Measurements from ENCODE around the gene RND1. TPM values are rescaled to one million over a fixed set of nuclear protein-coding genes. Genes with fewer than 3 reads are reported as not detected.
A peak's percentile ranks its signal among the peaks of the same experiment; 100 is the strongest.

Gene RND1
- total RNA-seq, 1 donor from 2014 or later = 15.0 TPM

- DNase-seq (ENCODE audit: low spot score in 2 of 2, unreplicated experiment in 2 of 2) = peak; percentile 64 to 76
Observed at GRCh38 chr12:48815126-48816110, 50.3 kb downstream of the RND1 start.

DNA sequence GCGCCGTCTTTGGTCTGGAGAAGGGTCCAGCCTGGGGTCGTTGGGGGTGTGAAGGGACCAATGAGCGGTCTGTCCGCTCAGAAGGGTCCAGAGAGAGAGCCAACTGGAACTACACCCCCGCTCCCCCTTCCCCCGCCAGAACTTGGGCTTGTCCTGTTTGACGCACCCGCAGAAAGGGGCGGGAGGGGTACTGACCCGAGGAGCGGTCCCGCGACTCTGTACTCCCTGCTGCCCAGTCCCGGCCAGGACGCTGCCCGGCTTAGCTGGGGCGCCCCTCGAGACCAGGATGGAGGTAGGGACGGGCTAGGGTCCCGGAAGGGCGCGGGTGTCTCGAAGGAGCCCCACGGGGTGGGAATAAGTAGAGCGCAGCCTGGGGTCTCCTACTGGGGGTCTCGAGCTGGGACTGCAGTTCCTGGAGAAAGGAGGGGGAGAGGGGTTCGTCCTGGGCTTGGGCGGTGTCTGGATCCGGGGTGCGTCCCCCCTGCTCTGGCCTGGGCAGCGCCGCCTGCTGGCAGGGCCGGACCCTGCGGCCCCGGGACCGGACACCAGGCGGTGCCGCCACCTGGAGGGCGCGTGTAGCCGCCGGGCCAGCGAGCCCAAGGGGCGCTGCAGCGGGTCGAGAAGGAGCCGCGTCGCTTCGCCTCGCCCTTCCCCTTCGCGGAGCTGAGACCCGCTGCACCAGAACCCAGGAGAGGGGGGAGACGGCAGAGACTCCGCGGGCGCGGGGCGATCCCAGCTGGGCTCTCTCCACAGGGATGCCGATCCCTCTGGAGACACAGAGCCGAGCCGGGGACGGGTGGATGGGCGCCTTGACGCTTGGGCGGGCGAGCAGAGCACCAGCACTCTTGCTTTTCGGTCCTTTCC, 51.2 kb downstream of the RND1 start:
- Mint-ChIP-seq H3K9me3 (no peaks in the 10 kb centered on the region), H3K36me3 (no peaks in the 10 kb centered on the region), H3K4me1 (peaks cover 59% of the 10 kb centered on the region), H3K27me3 (ENCODE audit: low read depth) (no peaks in the 10 kb centered on the region), H3K27ac (peak overlapping the region; percentile 93), H3K4me3 (peak overlapping the region; percentile 85)
- TF ChIP-seq, protein P1, sequence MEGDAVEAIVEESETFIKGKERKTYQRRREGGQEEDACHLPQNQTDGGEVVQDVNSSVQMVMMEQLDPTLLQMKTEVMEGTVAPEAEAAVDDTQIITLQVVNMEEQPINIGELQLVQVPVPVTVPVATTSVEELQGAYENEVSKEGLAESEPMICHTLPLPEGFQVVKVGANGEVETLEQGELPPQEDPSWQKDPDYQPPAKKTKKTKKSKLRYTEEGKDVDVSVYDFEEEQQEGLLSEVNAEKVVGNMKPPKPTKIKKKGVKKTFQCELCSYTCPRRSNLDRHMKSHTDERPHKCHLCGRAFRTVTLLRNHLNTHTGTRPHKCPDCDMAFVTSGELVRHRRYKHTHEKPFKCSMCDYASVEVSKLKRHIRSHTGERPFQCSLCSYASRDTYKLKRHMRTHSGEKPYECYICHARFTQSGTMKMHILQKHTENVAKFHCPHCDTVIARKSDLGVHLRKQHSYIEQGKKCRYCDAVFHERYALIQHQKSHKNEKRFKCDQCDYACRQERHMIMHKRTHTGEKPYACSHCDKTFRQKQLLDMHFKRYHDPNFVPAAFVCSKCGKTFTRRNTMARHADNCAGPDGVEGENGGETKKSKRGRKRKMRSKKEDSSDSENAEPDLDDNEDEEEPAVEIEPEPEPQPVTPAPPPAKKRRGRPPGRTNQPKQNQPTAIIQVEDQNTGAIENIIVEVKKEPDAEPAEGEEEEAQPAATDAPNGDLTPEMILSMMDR (IDR thresholded peaks at IDR 0.05; ENCODE audit: unreplicated experiment) = peak; percentile 91
- DNase-seq (ENCODE audit: low spot score in 2 of 2, unreplicated experiment in 2 of 2) = peak; percentile 61 to 88

More at GRCh38 chr12:48815126-48816110, 50.3 kb downstream of the RND1 start:
- H3K27ac Mint-ChIP-seq = peak overlapping the region; percentile 93
- H3K27me3 Mint-ChIP-seq (ENCODE audit: low read depth) = no peaks in the 10 kb centered on the region
- TF ChIP-seq, protein P1 (IDR thresholded peaks at IDR 0.05; ENCODE audit: unreplicated experiment) = no peak
- H3K9me3 Mint-ChIP-seq = no peaks in the 10 kb centered on the region
- peak overlapping the region; percentile 85 for H3K4me3 Mint-ChIP-seq
- peaks cover 66% of the 10 kb centered on the region for H3K4me1 Mint-ChIP-seq
- no peaks in the 10 kb centered on the region for H3K36me3 Mint-ChIP-seq

DNA sequence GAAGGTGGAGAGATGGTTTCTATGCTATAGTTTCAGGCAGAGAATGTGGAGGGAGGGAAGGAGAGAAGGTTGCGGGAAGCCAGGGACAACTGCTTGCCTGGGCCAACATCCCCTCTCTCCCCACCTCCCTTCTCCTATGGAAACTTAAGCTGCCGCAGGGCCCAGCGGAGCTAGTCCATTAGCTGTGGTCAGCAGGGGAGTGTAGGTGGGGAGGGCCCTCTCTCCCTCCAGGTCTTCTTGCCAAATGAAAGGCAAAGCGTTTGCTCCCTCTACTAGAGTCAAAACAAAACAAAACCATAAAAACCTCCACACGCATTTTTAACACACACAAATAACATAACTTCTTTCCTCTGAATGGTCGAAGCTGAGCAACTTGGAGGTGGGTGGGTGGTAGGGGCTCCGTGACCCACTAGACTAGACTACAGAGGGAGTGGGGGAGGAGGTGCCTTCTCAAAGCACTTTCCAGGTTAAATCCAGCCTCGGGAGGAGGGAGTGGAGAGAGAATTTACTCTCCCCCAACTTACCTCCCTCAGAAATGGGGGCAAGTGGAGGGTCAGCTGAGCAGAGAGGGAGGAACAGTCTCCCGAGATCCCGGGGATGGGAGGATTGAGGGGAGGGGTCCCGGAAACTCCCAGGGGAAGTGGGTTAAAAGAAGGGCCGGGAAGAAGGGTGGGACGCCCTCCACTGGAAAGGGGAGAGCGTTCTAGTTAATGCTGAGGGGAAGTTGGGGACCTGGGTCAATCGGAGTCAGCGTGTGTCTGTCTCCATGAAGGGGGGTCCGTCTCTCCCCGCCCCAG, 52.0 kb downstream of the RND1 start:
- Mint-ChIP-seq H3K27ac (peak overlapping the region; percentile 47), H3K9me3 (no peaks in the 10 kb centered on the region), H3K4me1 (peaks cover 52% of the 10 kb centered on the region), H3K27me3 (ENCODE audit: low read depth) (no peaks in the 10 kb centered on the region), H3K36me3 (no peaks in the 10 kb centered on the region), H3K4me3 (peak overlapping the region; percentile 85)
- TF ChIP-seq, protein P1 (IDR thresholded peaks at IDR 0.05; ENCODE audit: unreplicated experiment) = no peak
- DNase-seq (ENCODE audit: low spot score in 2 of 2, unreplicated experiment in 2 of 2) = no peak

- H3K4me3 Mint-ChIP-seq = peak overlapping the region; percentile 31
Observed at GRCh38 chr12:48812389-48812788, 53.3 kb downstream of the RND1 start.

More at GRCh38 chr12:48812389-48812788, 53.3 kb downstream of the RND1 start:
- Mint-ChIP-seq H3K4me1 (peaks cover 46% of the 10 kb centered on the region), H3K27ac (peak overlapping the region; percentile 43), H3K27me3 (ENCODE audit: low read depth) (no peaks in the 10 kb centered on the region), H3K9me3 (no peaks in the 10 kb centered on the region), H3K36me3 (no peaks in the 10 kb centered on the region)
- no peak for DNase-seq (ENCODE audit: low spot score in 2 of 2, unreplicated experiment in 2 of 2)
- TF ChIP-seq, protein P1 (IDR thresholded peaks at IDR 0.05; ENCODE audit: unreplicated experiment) = no peak
